ENCODE measurements around the gene C3orf80.

Gene C3orf80

DNA sequence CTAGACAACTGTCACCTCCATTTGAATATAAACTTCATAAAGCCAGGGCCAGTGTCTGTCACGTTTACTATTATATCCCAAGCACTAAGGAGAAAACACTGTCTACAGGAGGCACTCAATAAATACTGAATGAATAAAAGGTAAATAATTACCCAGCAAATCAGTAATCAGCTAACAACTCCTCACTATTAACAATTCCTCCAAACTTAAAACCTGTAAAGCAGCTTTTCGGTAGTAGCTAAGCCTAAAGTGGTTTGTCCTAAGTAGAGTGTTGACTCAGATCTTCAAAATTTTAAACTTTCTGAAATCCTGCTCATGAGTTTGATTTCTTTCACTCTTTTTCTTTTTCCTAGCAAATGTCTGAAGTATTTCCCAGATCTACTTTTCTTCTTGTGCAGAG is 39.9 kb downstream of the C3orf80 start:
- H3K9ac ChIP-seq (ENCODE audit: low read depth, low read length), result no peak overlapping the region
- no peaks in the 10 kb centered on the region for H3K9me3 ChIP-seq (ENCODE audit: insufficient read depth, low read length, severe bottlenecking)
- no peaks in the 10 kb centered on the region for H3K4me1 ChIP-seq (ENCODE audit: insufficient read depth, low read length)
- no peaks in the 10 kb centered on the region for H3K79me2 ChIP-seq (ENCODE audit: insufficient read depth, low read length)
- no peak overlapping the region for H3K4me3 ChIP-seq (ENCODE audit: low read depth in 1 of 2, low read length in 2 of 2)
- no peak overlapping the region for H3K4me2 ChIP-seq (ENCODE audit: insufficient read depth, low read length)
- DNase-seq (no peak), ATAC-seq (ENCODE audit: insufficient read depth, low read depth) (no peak)
- no peak overlapping the region for H3K27ac ChIP-seq (ENCODE audit: low read length)
- no peaks in the 10 kb centered on the region for H4K20me1 ChIP-seq (ENCODE audit: insufficient read depth, low read length)
- TF ChIP-seq EZH2 (IDR thresholded peaks at IDR 0.05; ENCODE audit: borderline replicate concordance, low read depth, low read length, severe bottlenecking), result no peak
- H2AFZ ChIP-seq (ENCODE audit: low read depth, low read length), result no peak overlapping the region
- no peaks in the 10 kb centered on the region for H3K27me3 ChIP-seq (ENCODE audit: insufficient read depth, low read length, poor library complexity)
- H3K36me3 ChIP-seq (ENCODE audit: insufficient read depth, low read length), result peaks cover 6% of the 10 kb centered on the region; the same call in 1 of the 2 replicates
